ENCODE data around the gene C9orf85.
"Not testable (repeated sequence)": the region's sequence is repeated elsewhere in the genome, so short reads cannot be mapped to it uniquely, and the experiment has no call there.

The C9orf85 gene

GRCh38 chr9:72006501-72006900 is 95.1 kb downstream of the C9orf85 start:
- DNase-seq (ENCODE audit: low read depth): no peak

GRCh38 chr9:72007726-72008125 is 96.3 kb downstream of the C9orf85 start:
- DNase-seq (ENCODE audit: low read depth): not testable (repeated sequence)

- no peak for DNase-seq (ENCODE audit: low read depth)
Observed at GRCh38 chr9:72012646-72013045, 101.2 kb downstream of the C9orf85 start.

- DNase-seq (ENCODE audit: low read depth): no peak
Observed at GRCh38 chr9:72013292-72013760, 101.9 kb downstream of the C9orf85 start.

- DNase-seq (ENCODE audit: low read depth): no peak
Observed at GRCh38 chr9:72022841-72023240, 111.4 kb downstream of the C9orf85 start.
